Immature natural killer cell (primary cell): Measurements from ENCODE around the gene FIG4. TPM values are rescaled to one million over a fixed set of nuclear protein-coding genes. Genes with fewer than 3 reads are reported as not detected.
"Not testable (repeated sequence)": the region's sequence is repeated elsewhere in the genome, so short reads cannot be mapped to it uniquely, and the experiment has no call there.

Experiments
- DNase-seq, 3 donors: peaks; one replicate each; pipeline ENCODE4 v3.0.0; 2022; ENCODE audit warnings: mixed read lengths in 1 of 3
- H3K27ac Mint-ChIP-seq, 6 donors: one replicate each; pipeline ENCODE4 v1.8.0; 2020; ENCODE audit warnings: mixed read lengths in 6 of 6, mild to moderate bottlenecking in 5 of 6, inconsistent platforms in 4 of 6, moderate library complexity in 3 of 6
- H3K27me3 Mint-ChIP-seq, 3 donors: one replicate each; pipeline ENCODE4 v1.8.0; 2020 to 2021; ENCODE audit warnings: low read depth in 3 of 3, mild to moderate bottlenecking in 3 of 3, mixed read lengths in 3 of 3, moderate library complexity in 3 of 3, inconsistent platforms in 1 of 3
- H3K36me3 Mint-ChIP-seq, 3 donors: one replicate each; pipeline ENCODE4 v1.8.0; 2020; ENCODE audit warnings: mixed read lengths in 3 of 3, inconsistent platforms in 2 of 3, mild to moderate bottlenecking in 2 of 3
- H3K4me1 Mint-ChIP-seq, 2 donors: one replicate each; pipeline ENCODE4 v1.8.0; 2020; ENCODE audit warnings: inconsistent platforms in 2 of 2, mild to moderate bottlenecking in 2 of 2, mixed read lengths in 2 of 2, moderate library complexity in 1 of 2
- H3K4me3 Mint-ChIP-seq, 5 donors: one replicate each; pipeline ENCODE4 v1.8.0; 2020; ENCODE audit warnings: mild to moderate bottlenecking in 5 of 5, mixed read lengths in 5 of 5, inconsistent platforms in 3 of 5, moderate library complexity in 3 of 5
- H3K9me3 Mint-ChIP-seq, 6 donors: one replicate each; pipeline ENCODE4 v1.8.0; 2020; ENCODE audit warnings: mild to moderate bottlenecking in 6 of 6, mixed read lengths in 6 of 6, inconsistent platforms in 4 of 6, moderate library complexity in 3 of 6
- polyA plus RNA-seq, 3 donors: library from polyadenylated mRNA; unstranded; fragments of 300-500 nt; fragmentation: Illumina TruSeq; gene quantifications; one replicate each; pipeline ENCODE4 v1.2.3, GENCODE V29; 2021

FIG4 gene
- polyA plus RNA-seq, 3 donors from 2014 or later, result 38.4 to 43.2 (median 39.7) TPM

GRCh38 chr6:109800771-109801170 is 109.7 kb downstream of the FIG4 start:
- H3K27me3 Mint-ChIP-seq, result no peaks in the 10 kb centered on the region
- H3K27ac Mint-ChIP-seq, result no peak overlapping the region
- no peak overlapping the region for H3K4me3 Mint-ChIP-seq
- H3K9me3 Mint-ChIP-seq, result no peaks in the 10 kb centered on the region
- DNase-seq, result no peak
- peaks cover 8 to 59% (median 39%) of the 10 kb centered on the region in 3 donors for H3K36me3 Mint-ChIP-seq
- H3K4me1 Mint-ChIP-seq, result no peaks in the 10 kb centered on the region

- Mint-ChIP-seq H3K4me1 (no peaks in the 10 kb centered on the region), H3K36me3 (peaks cover 6 to 56% (median 29%) of the 10 kb centered on the region in 3 donors), H3K27ac (no peak overlapping the region), H3K27me3 (no peaks in the 10 kb centered on the region), H3K4me3 (no peak overlapping the region), H3K9me3 (no peaks in the 10 kb centered on the region)
- DNase-seq, result no peak
Measured at GRCh38 chr6:109801794-109802193, 110.7 kb downstream of the FIG4 start.

GRCh38 chr6:109804020-109804419 is 112.9 kb downstream of the FIG4 start:
- no peak overlapping the region for H3K27ac Mint-ChIP-seq
- no peaks in the 10 kb centered on the region for H3K27me3 Mint-ChIP-seq
- H3K4me1 Mint-ChIP-seq, result no peaks in the 10 kb centered on the region
- no peaks in the 10 kb centered on the region for H3K9me3 Mint-ChIP-seq
- no peak for DNase-seq
- peaks cover 7 to 51% (median 21%) of the 10 kb centered on the region in 3 donors for H3K36me3 Mint-ChIP-seq
- H3K4me3 Mint-ChIP-seq, result no peak overlapping the region

DNA sequence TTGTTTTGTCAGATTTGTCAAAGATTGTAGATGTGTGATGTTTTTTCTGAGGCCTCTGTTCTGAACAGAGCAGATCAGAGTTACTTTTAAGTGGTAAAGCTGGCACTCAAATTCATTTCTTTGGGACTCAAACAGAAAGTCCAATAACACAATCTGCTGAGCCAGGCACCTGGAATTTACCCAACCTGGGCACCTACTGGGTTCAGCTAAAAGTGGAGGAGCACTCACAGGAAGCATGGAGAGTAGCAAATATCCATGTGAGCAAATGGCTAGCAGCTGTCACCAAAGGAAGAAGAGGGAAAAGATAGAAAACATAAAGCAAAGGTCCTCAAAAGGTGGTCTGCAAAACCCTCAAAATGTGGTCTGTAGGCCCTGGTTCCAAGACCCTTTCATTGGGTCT is 116.8 kb downstream of the FIG4 start:
- Mint-ChIP-seq H3K27ac (no peak overlapping the region), H3K4me3 (no peak overlapping the region), H3K9me3 (no peaks in the 10 kb centered on the region), H3K4me1 (no peaks in the 10 kb centered on the region), H3K27me3 (peaks cover 0 to 2% (median 0%) of the 10 kb centered on the region in 3 donors), H3K36me3 (peaks cover 7 to 33% (median 16%) of the 10 kb centered on the region in 3 donors)
- no peak for DNase-seq

DNA sequence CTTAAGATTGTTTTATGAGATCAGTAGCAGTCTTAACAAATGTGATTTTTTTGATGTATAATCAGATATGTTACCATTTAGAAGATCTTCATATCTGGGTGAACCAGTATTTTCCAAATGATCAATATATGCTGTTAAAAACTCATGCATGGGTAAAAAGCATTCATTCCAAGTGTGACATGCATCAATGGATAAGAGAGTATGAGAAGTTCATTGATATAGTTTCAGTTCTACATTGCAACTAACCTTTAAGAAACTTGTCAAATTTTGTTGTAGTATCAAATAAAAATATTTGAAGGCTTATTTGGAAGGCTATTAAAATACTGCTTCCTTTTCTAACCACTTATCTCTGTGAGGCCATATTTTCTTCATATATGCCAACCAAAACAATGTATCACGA is 117.7 kb downstream of the FIG4 start:
- peaks cover 12 to 33% (median 17%) of the 10 kb centered on the region in 3 donors for H3K36me3 Mint-ChIP-seq
- H3K27ac Mint-ChIP-seq, result no peak overlapping the region
- H3K9me3 Mint-ChIP-seq, result no peaks in the 10 kb centered on the region
- no peak overlapping the region for H3K4me3 Mint-ChIP-seq
- no peak for DNase-seq
- H3K27me3 Mint-ChIP-seq, result peaks cover 0 to 2% (median 0%) of the 10 kb centered on the region in 3 donors
- no peaks in the 10 kb centered on the region for H3K4me1 Mint-ChIP-seq

DNA sequence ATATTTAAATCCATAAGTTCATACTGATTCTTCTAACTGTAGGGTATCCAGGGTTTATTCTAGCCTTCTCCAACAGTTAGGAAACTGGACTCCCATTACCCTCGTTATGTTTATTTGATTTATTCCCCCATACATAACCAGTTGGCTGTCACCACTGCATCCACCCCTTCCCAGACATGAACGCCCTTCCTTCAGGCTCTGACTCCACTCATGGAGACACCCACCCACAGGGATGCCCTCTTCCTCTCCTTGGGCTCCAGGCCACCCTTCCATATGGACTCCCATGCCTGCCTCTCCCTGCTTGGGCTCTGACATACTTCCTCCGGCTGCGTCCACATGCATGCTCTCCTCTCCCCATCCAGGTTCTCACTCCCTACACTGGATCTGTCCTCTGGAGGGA is 124.0 kb downstream of the FIG4 start:
- no peak for DNase-seq
- Mint-ChIP-seq H3K9me3 (no peaks in the 10 kb centered on the region), H3K27me3 (peaks cover 0 to 2% (median 2%) of the 10 kb centered on the region in 3 donors), H3K27ac (no peak overlapping the region), H3K4me1 (no peaks in the 10 kb centered on the region), H3K4me3 (peak overlapping the region in 1 of 5 donors; percentile 44), H3K36me3 (peaks cover 5 to 15% (median 10%) of the 10 kb centered on the region in 3 donors)

GRCh38 chr6:109816452-109817374 is 125.6 kb downstream of the FIG4 start:
- Mint-ChIP-seq H3K27ac (no peak overlapping the region), H3K27me3 (peaks cover 0 to 2% (median 0%) of the 10 kb centered on the region in 3 donors), H3K9me3 (no peaks in the 10 kb centered on the region), H3K4me3 (no peak overlapping the region), H3K4me1 (no peaks in the 10 kb centered on the region), H3K36me3 (peaks cover 10 to 17% (median 13%) of the 10 kb centered on the region in 3 donors)
- no peak for DNase-seq

DNA sequence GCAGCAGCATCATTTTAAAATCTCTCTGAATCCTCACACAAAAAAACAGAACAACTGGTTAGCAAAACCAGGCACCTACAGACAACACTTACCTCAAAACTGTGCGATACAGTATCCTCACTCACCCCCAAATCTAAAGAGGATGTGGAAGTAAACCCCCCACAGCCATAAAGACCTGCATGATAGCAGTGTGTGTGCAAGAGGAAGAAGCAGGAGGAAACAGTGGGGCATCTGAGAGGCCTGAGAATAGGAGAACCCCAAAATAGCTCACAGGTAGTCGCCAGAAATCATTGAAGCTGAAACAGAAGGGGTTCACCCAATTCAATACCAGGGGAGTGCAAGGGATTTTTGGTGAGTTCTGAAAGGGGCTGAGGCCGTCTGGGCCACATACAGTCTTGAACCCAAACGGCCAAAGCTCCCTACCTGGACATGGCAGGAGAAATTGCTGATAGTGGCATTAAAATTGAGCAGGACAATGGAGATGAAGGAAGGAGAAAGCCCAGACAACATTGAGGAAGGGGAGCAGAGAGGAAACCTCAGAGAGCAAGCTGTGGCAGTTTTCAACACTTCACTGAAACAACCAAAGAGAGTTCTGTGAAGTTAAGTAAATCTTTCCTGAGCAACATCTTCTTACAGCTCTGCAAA is 129.7 kb downstream of the FIG4 start:
- Mint-ChIP-seq H3K4me1 (no peaks in the 10 kb centered on the region), H3K27me3 (no peaks in the 10 kb centered on the region), H3K27ac (no peak overlapping the region), H3K36me3 (peaks cover 11 to 22% (median 22%) of the 10 kb centered on the region in 3 donors), H3K9me3 (no peaks in the 10 kb centered on the region), H3K4me3 (no peak overlapping the region)
- no peak for DNase-seq

DNA sequence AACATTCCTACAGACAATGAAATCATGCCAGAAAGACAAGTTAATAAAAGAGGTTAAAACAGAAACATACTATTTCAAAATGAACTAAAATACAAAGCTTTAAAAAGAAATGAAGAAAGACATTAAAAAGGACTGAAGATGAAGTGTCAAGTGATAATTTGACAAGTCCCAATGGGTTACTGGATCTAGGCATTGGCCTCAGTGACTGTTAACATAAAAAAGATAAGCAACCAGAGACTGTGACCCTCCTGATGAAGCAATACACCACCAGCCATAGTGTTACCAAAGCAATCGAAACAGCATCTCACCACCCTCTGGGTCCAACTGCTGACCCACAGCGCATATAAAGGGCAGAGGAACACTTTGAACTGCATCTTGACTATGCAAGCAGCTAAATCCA is 130.3 kb downstream of the FIG4 start:
- DNase-seq, result no peak
- Mint-ChIP-seq H3K4me1 (no peaks in the 10 kb centered on the region), H3K4me3 (no peak overlapping the region), H3K36me3 (peaks cover 14 to 26% (median 26%) of the 10 kb centered on the region in 3 donors), H3K27me3 (no peaks in the 10 kb centered on the region), H3K9me3 (no peaks in the 10 kb centered on the region), H3K27ac (no peak overlapping the region)

DNA sequence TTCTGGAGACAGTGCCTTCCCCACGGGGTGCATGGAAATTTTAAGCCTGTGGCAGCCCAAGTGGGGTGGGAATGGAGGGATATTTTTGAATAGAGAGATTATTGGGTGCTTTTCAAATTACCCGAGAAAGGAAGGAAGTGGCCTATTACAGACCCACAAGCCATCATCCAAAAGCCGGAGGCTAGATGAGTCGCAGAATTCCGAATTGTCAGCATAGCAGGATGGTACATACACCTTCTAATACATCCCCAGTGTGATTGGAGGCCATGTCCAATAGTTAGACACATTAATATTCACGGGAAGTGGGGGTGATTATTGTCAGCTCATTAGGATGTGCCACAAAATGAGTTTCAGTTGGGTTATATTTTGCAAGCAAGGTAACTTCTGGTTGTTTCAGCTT is 133.0 kb downstream of the FIG4 start:
- peaks cover 32 to 48% (median 47%) of the 10 kb centered on the region in 3 donors for H3K36me3 Mint-ChIP-seq
- H3K27me3 Mint-ChIP-seq, result no peaks in the 10 kb centered on the region
- H3K27ac Mint-ChIP-seq, result no peak overlapping the region
- H3K4me1 Mint-ChIP-seq, result no peaks in the 10 kb centered on the region
- no peak for DNase-seq
- no peak overlapping the region for H3K4me3 Mint-ChIP-seq
- H3K9me3 Mint-ChIP-seq, result no peaks in the 10 kb centered on the region

DNA sequence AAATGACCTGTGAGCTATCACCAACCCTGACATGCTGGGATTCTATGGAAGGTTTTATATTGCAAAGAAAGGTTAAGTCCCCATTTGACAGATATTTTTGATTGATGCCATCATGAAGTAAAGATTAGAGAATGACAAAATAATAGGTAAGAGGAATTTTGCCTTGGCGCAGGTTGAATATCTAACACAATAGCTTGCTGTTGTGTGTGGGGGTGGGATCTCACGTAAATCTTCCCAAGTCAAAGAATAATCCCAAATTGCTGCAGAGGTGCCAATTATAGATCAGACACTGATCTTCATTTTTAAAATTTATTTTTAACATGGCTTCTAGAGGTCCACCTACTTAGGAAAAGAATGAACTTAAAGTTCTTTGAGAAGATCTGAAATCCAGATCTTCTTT is 135.5 kb downstream of the FIG4 start:
- Mint-ChIP-seq H3K27ac (no peak overlapping the region), H3K4me3 (no peak overlapping the region), H3K27me3 (no peaks in the 10 kb centered on the region)

DNA sequence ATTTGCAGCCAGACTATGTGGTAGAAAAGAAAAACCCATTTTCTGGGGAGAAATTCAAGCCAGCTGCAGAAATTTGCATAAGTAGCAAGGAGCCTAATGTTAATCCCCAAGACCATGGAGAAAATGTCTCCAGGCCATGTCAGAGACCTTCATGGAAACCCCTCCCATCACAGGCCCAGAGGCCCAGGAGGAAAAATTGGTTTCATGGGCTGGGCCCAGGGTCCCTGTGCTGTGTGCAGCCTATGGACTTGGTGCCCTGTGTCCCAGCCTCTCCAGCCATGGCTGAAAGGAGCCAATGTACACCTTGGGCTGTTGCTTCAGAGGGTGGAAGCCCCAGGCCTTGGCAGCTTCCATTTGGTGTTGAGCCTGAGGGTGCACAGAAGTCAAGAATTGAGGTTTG is 140.3 kb downstream of the FIG4 start:
- H3K4me1 Mint-ChIP-seq, H3K9me3 Mint-ChIP-seq, H3K4me3 Mint-ChIP-seq, H3K27ac Mint-ChIP-seq, DNase-seq, H3K27me3 Mint-ChIP-seq: not testable (repeated sequence)
- H3K36me3 Mint-ChIP-seq, result peaks cover 31 to 57% (median 51%) of the 10 kb centered on the region in 3 donors

More for the DNA sequence above, 135.5 kb downstream of the FIG4 start:
- Mint-ChIP-seq H3K36me3 (peaks cover 44 to 62% (median 57%) of the 10 kb centered on the region in 3 donors), H3K9me3 (peaks cover 0 to 2% (median 0%) of the 10 kb centered on the region in 6 donors), H3K4me1 (no peaks in the 10 kb centered on the region)
- DNase-seq, result no peak

GRCh38 chr6:109834131-109834530 is 143.0 kb downstream of the FIG4 start:
- Mint-ChIP-seq H3K36me3 (peaks cover 12 to 34% (median 24%) of the 10 kb centered on the region in 3 donors), H3K27ac (peak overlapping the region in 1 of 6 donors; percentile 45), H3K4me1 (no peaks in the 10 kb centered on the region), H3K9me3 (peaks cover 0 to 2% (median 0%) of the 10 kb centered on the region in 6 donors), H3K4me3 (no peak overlapping the region), H3K27me3 (peaks cover 2 to 4% (median 2%) of the 10 kb centered on the region in 3 donors)
- no peak for DNase-seq
